HG03354 (cell line): ENCODE results near the gene PLEKHB1.

Source experiments
- ATAC-seq: cut with Tn5 transposase; IDR thresholded peaks from one replicate; pipeline ENCODE4 v1.9.1; 2021; ENCODE audit warnings: mild to moderate bottlenecking; ENCODE audit not compliant: unreplicated experiment, poor library complexity, severe bottlenecking

Gene PLEKHB1

GRCh38 chr11:73647459-73648100 is 1.2 kb downstream of the PLEKHB1 start:
- peak; percentile 83 for ATAC-seq

GRCh38 chr11:73648121-73648520 is 1.7 kb downstream of the PLEKHB1 start:
- ATAC-seq = no peak

GRCh38 chr11:73648571-73649046 is 2.2 kb downstream of the PLEKHB1 start:
- no peak for ATAC-seq

- no peak for ATAC-seq
Observed at GRCh38 chr11:73649206-73649605, 2.8 kb downstream of the PLEKHB1 start.

- ATAC-seq = no peak
Observed at GRCh38 chr11:73650400-73650799, 4.0 kb downstream of the PLEKHB1 start.

GRCh38 chr11:73651252-73651651 is 4.9 kb downstream of the PLEKHB1 start:
- ATAC-seq = no peak

GRCh38 chr11:73651661-73652045 is 5.3 kb downstream of the PLEKHB1 start:
- no peak for ATAC-seq

- no peak for ATAC-seq
Observed at GRCh38 chr11:73652046-73652730, 5.8 kb downstream of the PLEKHB1 start.

GRCh38 chr11:73652856-73653559 is 6.6 kb downstream of the PLEKHB1 start:
- ATAC-seq = no peak

GRCh38 chr11:73653996-73654395 is 7.6 kb downstream of the PLEKHB1 start:
- ATAC-seq = no peak

- no peak for ATAC-seq
Observed at GRCh38 chr11:73654482-73655021, 8.2 kb downstream of the PLEKHB1 start.

GRCh38 chr11:73655686-73656085 is 9.3 kb downstream of the PLEKHB1 start:
- no peak for ATAC-seq

- ATAC-seq = no peak
Observed at GRCh38 chr11:73656985-73657384, 10.6 kb downstream of the PLEKHB1 start.

- no peak for ATAC-seq
Observed at GRCh38 chr11:73659961-73660360, 13.6 kb downstream of the PLEKHB1 start.

GRCh38 chr11:73660497-73661034 is 14.2 kb downstream of the PLEKHB1 start:
- no peak for ATAC-seq

GRCh38 chr11:73661035-73661628 is 14.8 kb downstream of the PLEKHB1 start:
- peak; percentile 80 for ATAC-seq

GRCh38 chr11:73662445-73663157 is 16.2 kb downstream of the PLEKHB1 start:
- ATAC-seq = no peak

- no peak for ATAC-seq
Observed at GRCh38 chr11:73663604-73664495, 17.5 kb downstream of the PLEKHB1 start.
